ENCODE measurements around the gene CPAMD8. TPM values are rescaled to one million over a fixed set of nuclear protein-coding genes. Genes with fewer than 3 reads are reported as not detected.
"Not testable (repeated sequence)": the region's sequence is repeated elsewhere in the genome, so short reads cannot be mapped to it uniquely, and the experiment has no call there.

The CPAMD8 gene
- total RNA-seq, 1 donor: 0.36 TPM

GRCh38 chr19:16940626-16941025, 86.0 kb downstream of the CPAMD8 start:
- no peaks in the 10 kb centered on the region for H3K27me3 ChIP-seq (ENCODE audit: insufficient read depth, low read length)
- H3K4me2 ChIP-seq (ENCODE audit: insufficient read depth, low read length): no peak overlapping the region
- no peak for TF ChIP-seq CTCF (IDR thresholded peaks at IDR 0.05; ENCODE audit: extremely low read depth, low read depth, low read length)

GRCh38 chr19:16940063-16940462, 86.5 kb downstream of the CPAMD8 start:
- not testable (repeated sequence) for H3K36me3 ChIP-seq (ENCODE audit: insufficient read depth, low read length); H4K20me1 ChIP-seq (ENCODE audit: insufficient read depth, low read length); H3K4me3 ChIP-seq (ENCODE audit: insufficient read depth, low read length); H3K27ac ChIP-seq (ENCODE audit: low read depth, low read length); H3K79me2 ChIP-seq (ENCODE audit: insufficient read depth, low read length); H2AFZ ChIP-seq (ENCODE audit: low read length); H3K4me2 ChIP-seq (ENCODE audit: insufficient read depth, low read length); H3K4me1 ChIP-seq (ENCODE audit: insufficient read depth, low read length); H3K27me3 ChIP-seq (ENCODE audit: insufficient read depth, low read length); H3K9me3 ChIP-seq (ENCODE audit: low read depth, low read length)
- peak; percentile 70 for DNase-seq (ENCODE audit: insufficient read length, low spot score, missing footprints)

More at GRCh38 chr19:16940626-16941025, 86.0 kb downstream of the CPAMD8 start:
- Histone ChIP-seq H3K27ac (ENCODE audit: low read depth, low read length) (no peak overlapping the region), H3K4me3 (ENCODE audit: insufficient read depth, low read length) (no peak overlapping the region), H3K79me2 (ENCODE audit: insufficient read depth, low read length) (no peaks in the 10 kb centered on the region), H3K36me3 (ENCODE audit: insufficient read depth, low read length) (no peaks in the 10 kb centered on the region), H2AFZ (ENCODE audit: low read length) (no peak overlapping the region), H3K9me3 (ENCODE audit: low read depth, low read length) (no peaks in the 10 kb centered on the region), H3K4me1 (ENCODE audit: insufficient read depth, low read length) (no peaks in the 10 kb centered on the region), H4K20me1 (ENCODE audit: insufficient read depth, low read length) (no peaks in the 10 kb centered on the region)
- no peak for DNase-seq (ENCODE audit: insufficient read length, low spot score, missing footprints)

GRCh38 chr19:16938211-16938610, 88.4 kb downstream of the CPAMD8 start:
- no peak for DNase-seq (ENCODE audit: insufficient read length, low spot score, missing footprints)
- Histone ChIP-seq H3K9me3 (ENCODE audit: low read depth, low read length) (no peaks in the 10 kb centered on the region), H3K36me3 (ENCODE audit: insufficient read depth, low read length) (no peaks in the 10 kb centered on the region), H3K4me3 (ENCODE audit: insufficient read depth, low read length) (no peak overlapping the region), H4K20me1 (ENCODE audit: insufficient read depth, low read length) (no peaks in the 10 kb centered on the region), H3K27me3 (ENCODE audit: insufficient read depth, low read length) (no peaks in the 10 kb centered on the region), H3K4me1 (ENCODE audit: insufficient read depth, low read length) (no peaks in the 10 kb centered on the region), H3K4me2 (ENCODE audit: insufficient read depth, low read length) (no peak overlapping the region), H3K79me2 (ENCODE audit: insufficient read depth, low read length) (no peaks in the 10 kb centered on the region), H3K27ac (ENCODE audit: low read depth, low read length) (no peak overlapping the region), H2AFZ (ENCODE audit: low read length) (no peak overlapping the region)
- TF ChIP-seq CTCF (IDR thresholded peaks at IDR 0.05; ENCODE audit: extremely low read depth, low read depth, low read length): no peak

GRCh38 chr19:16937796-16938195, 88.8 kb downstream of the CPAMD8 start:
- H3K36me3 ChIP-seq (ENCODE audit: insufficient read depth, low read length); H3K4me1 ChIP-seq (ENCODE audit: insufficient read depth, low read length); H2AFZ ChIP-seq (ENCODE audit: low read length); H3K9me3 ChIP-seq (ENCODE audit: low read depth, low read length); H3K4me2 ChIP-seq (ENCODE audit: insufficient read depth, low read length); DNase-seq (ENCODE audit: insufficient read length, low spot score, missing footprints); H3K27ac ChIP-seq (ENCODE audit: low read depth, low read length); H3K79me2 ChIP-seq (ENCODE audit: insufficient read depth, low read length); H4K20me1 ChIP-seq (ENCODE audit: insufficient read depth, low read length); H3K4me3 ChIP-seq (ENCODE audit: insufficient read depth, low read length); H3K27me3 ChIP-seq (ENCODE audit: insufficient read depth, low read length): not testable (repeated sequence)

GRCh38 chr19:16936901-16937300, 89.7 kb downstream of the CPAMD8 start:
- Histone ChIP-seq H3K27ac (ENCODE audit: low read depth, low read length) (no peak overlapping the region), H3K9me3 (ENCODE audit: low read depth, low read length) (no peaks in the 10 kb centered on the region), H4K20me1 (ENCODE audit: insufficient read depth, low read length) (no peaks in the 10 kb centered on the region), H3K36me3 (ENCODE audit: insufficient read depth, low read length) (no peaks in the 10 kb centered on the region), H3K4me1 (ENCODE audit: insufficient read depth, low read length) (no peaks in the 10 kb centered on the region), H3K4me3 (ENCODE audit: insufficient read depth, low read length) (no peak overlapping the region), H3K79me2 (ENCODE audit: insufficient read depth, low read length) (no peaks in the 10 kb centered on the region), H3K4me2 (ENCODE audit: insufficient read depth, low read length) (no peak overlapping the region), H3K27me3 (ENCODE audit: insufficient read depth, low read length) (no peaks in the 10 kb centered on the region), H2AFZ (ENCODE audit: low read length) (no peak overlapping the region)
- DNase-seq (ENCODE audit: insufficient read length, low spot score, missing footprints): no peak
- no peak for TF ChIP-seq CTCF (IDR thresholded peaks at IDR 0.05; ENCODE audit: extremely low read depth, low read depth, low read length)
